Measurements from ENCODE around the gene GATB.

Gene GATB

GRCh38 chr4:151728006-151728405 lies 32.8 kb downstream of the GATB start:
- no peak for DNase-seq

- DNase-seq: no peak
Observed at GRCh38 chr4:151727365-151727764, 33.4 kb downstream of the GATB start.

- DNase-seq: no peak
Observed at GRCh38 chr4:151725087-151725486, 35.7 kb downstream of the GATB start.

- no peak for DNase-seq
Observed at GRCh38 chr4:151721916-151722315, 38.9 kb downstream of the GATB start.

GRCh38 chr4:151721466-151721865 lies 39.3 kb downstream of the GATB start:
- DNase-seq: no peak

GRCh38 chr4:151719956-151720334 lies 40.9 kb downstream of the GATB start:
- no peak for DNase-seq

GRCh38 chr4:151718984-151719955 lies 41.5 kb downstream of the GATB start:
- no peak for DNase-seq

- DNase-seq: no peak
Observed at GRCh38 chr4:151717909-151718628, 42.7 kb downstream of the GATB start.

- no peak for DNase-seq
Observed at GRCh38 chr4:151717314-151717713, 43.5 kb downstream of the GATB start.

GRCh38 chr4:151716324-151716723 lies 44.5 kb downstream of the GATB start:
- no peak for DNase-seq

GRCh38 chr4:151715881-151716280 lies 44.9 kb downstream of the GATB start:
- no peak for DNase-seq

GRCh38 chr4:151712777-151713176 lies 48.0 kb downstream of the GATB start:
- no peak for DNase-seq

GRCh38 chr4:151711646-151712045 lies 49.2 kb downstream of the GATB start:
- no peak for DNase-seq

GRCh38 chr4:151709587-151709986 lies 51.2 kb downstream of the GATB start:
- no peak for DNase-seq

- no peak for DNase-seq
Observed at GRCh38 chr4:151709071-151709470, 51.7 kb downstream of the GATB start.

- DNase-seq: no peak
Observed at GRCh38 chr4:151708100-151708499, 52.7 kb downstream of the GATB start.

GRCh38 chr4:151703401-151703800 lies 57.4 kb downstream of the GATB start:
- no peak for DNase-seq

GRCh38 chr4:151702256-151702655 lies 58.6 kb downstream of the GATB start:
- no peak for DNase-seq

- no peak for DNase-seq
Observed at GRCh38 chr4:151700566-151701316, 60.1 kb downstream of the GATB start.

- DNase-seq: no peak
Observed at GRCh38 chr4:151698213-151698612, 62.6 kb downstream of the GATB start.

GRCh38 chr4:151694961-151695720 lies 65.7 kb downstream of the GATB start:
- DNase-seq: no peak

- no peak for DNase-seq
Observed at GRCh38 chr4:151692821-151693673, 67.8 kb downstream of the GATB start.
